Liver (tissue), 9 donors: ENCODE results near the gene PPP6R3. TPM values are rescaled to one million over a fixed set of nuclear protein-coding genes. Genes with fewer than 3 reads are reported as not detected.

ENCODE experiments used
- DNase-seq: peaks from one replicate; pipeline ENCODE4 v3.0.0-alpha.2; 2017; ENCODE audit warnings: low spot score
- H3K27ac ChIP-seq, 2 donors: one replicate each; pipeline ENCODE4 v1.7.0; 2013; ENCODE audit warnings: inconsistent platforms in 2 of 2, low read length in 2 of 2, control low read depth in 1 of 2, low read depth in 1 of 2, mild to moderate bottlenecking in 1 of 2
- H3K27me3 ChIP-seq, 4 donors: one replicate each; pipeline versions ENCODE4 v1.6.1 to v1.7.0; 2013; ENCODE audit warnings: low read length in 3 of 4, inconsistent platforms in 1 of 4, mild to moderate bottlenecking in 1 of 4, moderate library complexity in 1 of 4; ENCODE audit not compliant: control insufficient read depth in 4 of 4, insufficient read depth in 4 of 4
- H3K36me3 ChIP-seq, 4 donors: one replicate each; pipeline versions ENCODE4 v1.6.1 to v1.7.0; 2013; ENCODE audit warnings: low read length in 3 of 4, mild to moderate bottlenecking in 3 of 4, low read depth in 1 of 4, moderate library complexity in 1 of 4; ENCODE audit not compliant: control insufficient read depth in 4 of 4, insufficient read depth in 3 of 4
- H3K4me1 ChIP-seq, 4 donors: one replicate each; pipeline versions ENCODE4 v1.6.1 to v1.7.0; 2013; ENCODE audit warnings: low read length in 3 of 4, mild to moderate bottlenecking in 3 of 4, moderate library complexity in 1 of 4; ENCODE audit not compliant: control insufficient read depth in 4 of 4, insufficient read depth in 4 of 4
- H3K4me3 ChIP-seq, 3 donors: one replicate each; pipeline versions ENCODE4 v1.6.1 to v1.7.0; 2013; ENCODE audit warnings: low read length in 3 of 3, control low read depth in 1 of 3, low read depth in 1 of 3, mild to moderate bottlenecking in 1 of 3
- H3K9ac ChIP-seq, 2 donors: one replicate each; pipeline ENCODE4 v1.7.0; 2013; ENCODE audit warnings: low read length in 2 of 2, mild to moderate bottlenecking in 2 of 2, moderate library complexity in 2 of 2, control low read depth in 1 of 2, low read depth in 1 of 2
- H3K9me3 ChIP-seq, 4 donors: one replicate each; pipeline versions ENCODE4 v1.6.1 to v1.7.0; 2013; ENCODE audit warnings: low read length in 3 of 4; ENCODE audit not compliant: control insufficient read depth in 4 of 4
- EGR1 ChIP-seq, 2 donors: IDR thresholded peaks; 2 replicates each; pipeline ENCODE4 v1.6.1; 2016 to 2018; ENCODE audit warnings: antibody characterized with exemption in 2 of 2, low read depth in 2 of 2
- FOXA1 ChIP-seq: IDR thresholded peaks from 2 replicates; pipeline ENCODE4 v1.6.1; 2016; ENCODE audit warnings: antibody characterized with exemption
- FOXA2 ChIP-seq: IDR thresholded peaks from 2 replicates; pipeline ENCODE4 v1.6.1; 2016; ENCODE audit warnings: antibody characterized with exemption
- GABPA ChIP-seq, 2 donors: IDR thresholded peaks in 1 of 2; conservative IDR thresholded peaks in 1 of 2; 2 replicates each; pipeline ENCODE4 v1.6.1; 2016; ENCODE audit warnings: antibody characterized with exemption in 2 of 2, mild to moderate bottlenecking in 1 of 2, moderate library complexity in 1 of 2
- HNF4A ChIP-seq, 2 donors: conservative IDR thresholded peaks; 2 replicates each; pipeline ENCODE4 v1.6.1; 2016; ENCODE audit warnings: antibody characterized with exemption in 2 of 2, mild to moderate bottlenecking in 2 of 2
- HNF4G ChIP-seq: IDR thresholded peaks from 2 replicates; pipeline ENCODE4 v1.6.1; 2016; ENCODE audit warnings: antibody characterized with exemption
- JUND ChIP-seq, 2 donors: IDR thresholded peaks; 2 replicates each; pipeline ENCODE4 v1.6.1; 2016; ENCODE audit warnings: antibody characterized with exemption in 2 of 2
- NR2F2 ChIP-seq: IDR thresholded peaks from 2 replicates; pipeline ENCODE4 v1.6.1; 2016; ENCODE audit warnings: antibody characterized with exemption
- RAD21 ChIP-seq, 2 donors: IDR thresholded peaks; 2 replicates each; pipeline ENCODE4 v1.6.1; 2016; ENCODE audit warnings: antibody characterized with exemption in 2 of 2, mild to moderate bottlenecking in 2 of 2
- RXRA ChIP-seq, 2 donors: IDR thresholded peaks; 2 replicates each; pipeline ENCODE4 v1.6.1; 2017 to 2018; ENCODE audit warnings: antibody characterized with exemption in 2 of 2, mild to moderate bottlenecking in 1 of 2
- SP1 ChIP-seq: IDR thresholded peaks from 2 replicates; pipeline ENCODE4 v1.6.1; 2018; ENCODE audit warnings: antibody characterized with exemption, mild to moderate bottlenecking
- TAF1 ChIP-seq: conservative IDR thresholded peaks from 2 replicates; pipeline ENCODE4 v1.6.1; 2016; ENCODE audit warnings: antibody characterized with exemption, mild to moderate bottlenecking
- YY1 ChIP-seq: IDR thresholded peaks from 2 replicates; pipeline ENCODE4 v1.6.1; 2016; ENCODE audit warnings: antibody characterized with exemption, mild to moderate bottlenecking
- WGBS: extraction: QIAGEN DNeasy Blood & Tissue Kit; methylation state at CpG from one replicate; pipeline ENCODE4 v1.1.7; 2013; 5-methylcytosine and 5-hydroxymethylcytosine counted together
- polyA plus RNA-seq, 2 donors: library from polyadenylated mRNA; stranded (reverse) in 1 of 2; unstranded in 1 of 2; fragments of 200-250 nt in 1 of 2; fragments of >200 nt in 1 of 2; fragmentation: Nextera tagmentation in 1 of 2; extraction: Ambion mirVana in 1 of 2; gene quantifications; one replicate each; pipeline versions ENCODE4 v1.2.1 to v1.2.3, GENCODE V29; 2013 to 2015
- total RNA-seq, 2 donors: library from RNA; depleted of rRNA; stranded (reverse); fragments of >200 nt; gene quantifications; one replicate each; pipeline ENCODE4 v1.2.3, GENCODE V29; 2014
- TF ChIP-seq, protein P1 (sequence below): IDR thresholded peaks from 2 replicates; pipeline ENCODE4 v1.6.1; 2016; ENCODE audit warnings: antibody characterized with exemption
- TF ChIP-seq, protein P2 (sequence below): IDR thresholded peaks from 2 replicates; pipeline ENCODE4 v1.6.1; 2016; ENCODE audit warnings: antibody characterized with exemption
- TF ChIP-seq, protein P3 (sequence below): IDR thresholded peaks from 2 replicates; pipeline ENCODE4 v1.6.1; 2016; ENCODE audit warnings: antibody characterized with exemption, mild to moderate bottlenecking
- TF ChIP-seq, protein P4 (sequence below): fragments of 150-350 bp; IDR thresholded peaks from 2 replicates; pipeline ENCODE4 v1.5.1; 2017; ENCODE audit warnings: improper control_type of control experiment, low read depth, low read length; ENCODE audit not compliant: missing input control
- TF ChIP-seq, protein P5 (sequence below): IDR thresholded peaks from 2 replicates; pipeline ENCODE4 v1.6.1; 2016; ENCODE audit warnings: antibody characterized with exemption
- donor health status: healthy.
- donor health status: healthy.
- donor health status: healthy.
- donor health status: healthy.
- donor health status: healthy.

Gene PPP6R3
- total and polyA plus RNA-seq, 4 donors: 12.3 to 101 (median 58.1) TPM

DNA sequence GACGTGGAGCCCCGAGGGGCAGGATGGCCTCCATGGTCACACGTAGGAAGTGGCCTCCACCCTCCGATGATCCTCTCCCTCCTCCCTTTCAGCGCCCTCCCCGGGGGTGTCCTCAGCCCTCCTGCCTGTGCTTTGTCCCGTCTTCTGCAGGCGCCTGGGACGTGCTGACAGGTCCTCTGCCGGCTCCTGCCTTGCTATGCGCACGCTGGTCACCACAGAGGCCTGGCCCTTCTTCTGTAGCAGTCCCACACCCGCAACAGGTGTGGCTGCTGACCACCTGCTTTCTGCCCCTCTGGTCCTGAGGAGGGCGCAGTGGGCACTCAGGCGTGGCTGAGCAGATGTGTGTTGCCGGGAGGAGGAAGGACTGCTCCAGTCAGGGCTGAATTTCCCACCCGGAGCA, 27.7 kb upstream of the PPP6R3 start:
- Histone ChIP-seq H3K27me3 (no peaks in the 10 kb centered on the region), H3K9ac (no peak overlapping the region), H3K9me3 (peaks cover 0 to 5% (median 3%) of the 10 kb centered on the region in 4 donors), H3K36me3 (peaks cover 28 to 89% (median 45%) of the 10 kb centered on the region in 4 donors), H3K4me3 (no peak overlapping the region), H3K4me1 (no peaks in the 10 kb centered on the region), H3K27ac (no peak overlapping the region)
- 92% methylated on average over 17 of the region's 17 CpGs for WGBS
- no peak for DNase-seq
- TF ChIP-seq EGR1 (IDR thresholded peaks at IDR 0.05; ENCODE audit: low read depth in 2 of 2) (no peak), GABPA (IDR thresholded peaks at IDR 0.05 in 1 of 2, conservative IDR thresholded peaks at IDR 0.05 in 1 of 2) (no peak), NR2F2 (no peak), HNF4A (conservative IDR thresholded peaks at IDR 0.05) (no peak), YY1 (no peak), HNF4G (no peak), FOXA2 (no peak), RXRA (IDR thresholded peaks at IDR 0.05) (no peak), SP1 (no peak), RAD21 (IDR thresholded peaks at IDR 0.05) (no peak), JUND (IDR thresholded peaks at IDR 0.05) (no peak), FOXA1 (no peak), TAF1 (no peak)
- TF ChIP-seq, protein P1, sequence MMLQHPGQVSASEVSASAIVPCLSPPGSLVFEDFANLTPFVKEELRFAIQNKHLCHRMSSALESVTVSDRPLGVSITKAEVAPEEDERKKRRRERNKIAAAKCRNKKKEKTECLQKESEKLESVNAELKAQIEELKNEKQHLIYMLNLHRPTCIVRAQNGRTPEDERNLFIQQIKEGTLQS: no peak
- TF ChIP-seq, protein P2, sequence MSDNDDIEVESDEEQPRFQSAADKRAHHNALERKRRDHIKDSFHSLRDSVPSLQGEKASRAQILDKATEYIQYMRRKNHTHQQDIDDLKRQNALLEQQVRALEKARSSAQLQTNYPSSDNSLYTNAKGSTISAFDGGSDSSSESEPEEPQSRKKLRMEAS: no peak
- TF ChIP-seq, protein P3, sequence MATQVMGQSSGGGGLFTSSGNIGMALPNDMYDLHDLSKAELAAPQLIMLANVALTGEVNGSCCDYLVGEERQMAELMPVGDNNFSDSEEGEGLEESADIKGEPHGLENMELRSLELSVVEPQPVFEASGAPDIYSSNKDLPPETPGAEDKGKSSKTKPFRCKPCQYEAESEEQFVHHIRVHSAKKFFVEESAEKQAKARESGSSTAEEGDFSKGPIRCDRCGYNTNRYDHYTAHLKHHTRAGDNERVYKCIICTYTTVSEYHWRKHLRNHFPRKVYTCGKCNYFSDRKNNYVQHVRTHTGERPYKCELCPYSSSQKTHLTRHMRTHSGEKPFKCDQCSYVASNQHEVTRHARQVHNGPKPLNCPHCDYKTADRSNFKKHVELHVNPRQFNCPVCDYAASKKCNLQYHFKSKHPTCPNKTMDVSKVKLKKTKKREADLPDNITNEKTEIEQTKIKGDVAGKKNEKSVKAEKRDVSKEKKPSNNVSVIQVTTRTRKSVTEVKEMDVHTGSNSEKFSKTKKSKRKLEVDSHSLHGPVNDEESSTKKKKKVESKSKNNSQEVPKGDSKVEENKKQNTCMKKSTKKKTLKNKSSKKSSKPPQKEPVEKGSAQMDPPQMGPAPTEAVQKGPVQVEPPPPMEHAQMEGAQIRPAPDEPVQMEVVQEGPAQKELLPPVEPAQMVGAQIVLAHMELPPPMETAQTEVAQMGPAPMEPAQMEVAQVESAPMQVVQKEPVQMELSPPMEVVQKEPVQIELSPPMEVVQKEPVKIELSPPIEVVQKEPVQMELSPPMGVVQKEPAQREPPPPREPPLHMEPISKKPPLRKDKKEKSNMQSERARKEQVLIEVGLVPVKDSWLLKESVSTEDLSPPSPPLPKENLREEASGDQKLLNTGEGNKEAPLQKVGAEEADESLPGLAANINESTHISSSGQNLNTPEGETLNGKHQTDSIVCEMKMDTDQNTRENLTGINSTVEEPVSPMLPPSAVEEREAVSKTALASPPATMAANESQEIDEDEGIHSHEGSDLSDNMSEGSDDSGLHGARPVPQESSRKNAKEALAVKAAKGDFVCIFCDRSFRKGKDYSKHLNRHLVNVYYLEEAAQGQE: no peak
- TF ChIP-seq, protein P4, sequence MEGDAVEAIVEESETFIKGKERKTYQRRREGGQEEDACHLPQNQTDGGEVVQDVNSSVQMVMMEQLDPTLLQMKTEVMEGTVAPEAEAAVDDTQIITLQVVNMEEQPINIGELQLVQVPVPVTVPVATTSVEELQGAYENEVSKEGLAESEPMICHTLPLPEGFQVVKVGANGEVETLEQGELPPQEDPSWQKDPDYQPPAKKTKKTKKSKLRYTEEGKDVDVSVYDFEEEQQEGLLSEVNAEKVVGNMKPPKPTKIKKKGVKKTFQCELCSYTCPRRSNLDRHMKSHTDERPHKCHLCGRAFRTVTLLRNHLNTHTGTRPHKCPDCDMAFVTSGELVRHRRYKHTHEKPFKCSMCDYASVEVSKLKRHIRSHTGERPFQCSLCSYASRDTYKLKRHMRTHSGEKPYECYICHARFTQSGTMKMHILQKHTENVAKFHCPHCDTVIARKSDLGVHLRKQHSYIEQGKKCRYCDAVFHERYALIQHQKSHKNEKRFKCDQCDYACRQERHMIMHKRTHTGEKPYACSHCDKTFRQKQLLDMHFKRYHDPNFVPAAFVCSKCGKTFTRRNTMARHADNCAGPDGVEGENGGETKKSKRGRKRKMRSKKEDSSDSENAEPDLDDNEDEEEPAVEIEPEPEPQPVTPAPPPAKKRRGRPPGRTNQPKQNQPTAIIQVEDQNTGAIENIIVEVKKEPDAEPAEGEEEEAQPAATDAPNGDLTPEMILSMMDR: no peak
- TF ChIP-seq, protein P5, sequence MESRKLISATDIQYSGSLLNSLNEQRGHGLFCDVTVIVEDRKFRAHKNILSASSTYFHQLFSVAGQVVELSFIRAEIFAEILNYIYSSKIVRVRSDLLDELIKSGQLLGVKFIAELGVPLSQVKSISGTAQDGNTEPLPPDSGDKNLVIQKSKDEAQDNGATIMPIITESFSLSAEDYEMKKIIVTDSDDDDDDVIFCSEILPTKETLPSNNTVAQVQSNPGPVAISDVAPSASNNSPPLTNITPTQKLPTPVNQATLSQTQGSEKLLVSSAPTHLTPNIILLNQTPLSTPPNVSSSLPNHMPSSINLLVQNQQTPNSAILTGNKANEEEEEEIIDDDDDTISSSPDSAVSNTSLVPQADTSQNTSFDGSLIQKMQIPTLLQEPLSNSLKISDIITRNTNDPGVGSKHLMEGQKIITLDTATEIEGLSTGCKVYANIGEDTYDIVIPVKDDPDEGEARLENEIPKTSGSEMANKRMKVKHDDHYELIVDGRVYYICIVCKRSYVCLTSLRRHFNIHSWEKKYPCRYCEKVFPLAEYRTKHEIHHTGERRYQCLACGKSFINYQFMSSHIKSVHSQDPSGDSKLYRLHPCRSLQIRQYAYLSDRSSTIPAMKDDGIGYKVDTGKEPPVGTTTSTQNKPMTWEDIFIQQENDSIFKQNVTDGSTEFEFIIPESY: no peak
